ENCODE results near the gene CD34. TPM values are rescaled to one million over a fixed set of nuclear protein-coding genes. Genes with fewer than 3 reads are reported as not detected.
A peak's percentile ranks its signal among the peaks of the same experiment; 100 is the strongest.
"Not testable (repeated sequence)": the region's sequence is repeated elsewhere in the genome, so short reads cannot be mapped to it uniquely, and the experiment has no call there.

Gene CD34, protein sequence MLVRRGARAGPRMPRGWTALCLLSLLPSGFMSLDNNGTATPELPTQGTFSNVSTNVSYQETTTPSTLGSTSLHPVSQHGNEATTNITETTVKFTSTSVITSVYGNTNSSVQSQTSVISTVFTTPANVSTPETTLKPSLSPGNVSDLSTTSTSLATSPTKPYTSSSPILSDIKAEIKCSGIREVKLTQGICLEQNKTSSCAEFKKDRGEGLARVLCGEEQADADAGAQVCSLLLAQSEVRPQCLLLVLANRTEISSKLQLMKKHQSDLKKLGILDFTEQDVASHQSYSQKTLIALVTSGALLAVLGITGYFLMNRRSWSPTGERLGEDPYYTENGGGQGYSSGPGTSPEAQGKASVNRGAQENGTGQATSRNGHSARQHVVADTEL
- 0.55 TPM for polyA plus RNA-seq (2013, experiment 1 of 2; ENCODE audit: insufficient read length)
- 0.65 TPM for polyA plus RNA-seq (2013, experiment 2 of 2; ENCODE audit: insufficient read length)

DNA sequence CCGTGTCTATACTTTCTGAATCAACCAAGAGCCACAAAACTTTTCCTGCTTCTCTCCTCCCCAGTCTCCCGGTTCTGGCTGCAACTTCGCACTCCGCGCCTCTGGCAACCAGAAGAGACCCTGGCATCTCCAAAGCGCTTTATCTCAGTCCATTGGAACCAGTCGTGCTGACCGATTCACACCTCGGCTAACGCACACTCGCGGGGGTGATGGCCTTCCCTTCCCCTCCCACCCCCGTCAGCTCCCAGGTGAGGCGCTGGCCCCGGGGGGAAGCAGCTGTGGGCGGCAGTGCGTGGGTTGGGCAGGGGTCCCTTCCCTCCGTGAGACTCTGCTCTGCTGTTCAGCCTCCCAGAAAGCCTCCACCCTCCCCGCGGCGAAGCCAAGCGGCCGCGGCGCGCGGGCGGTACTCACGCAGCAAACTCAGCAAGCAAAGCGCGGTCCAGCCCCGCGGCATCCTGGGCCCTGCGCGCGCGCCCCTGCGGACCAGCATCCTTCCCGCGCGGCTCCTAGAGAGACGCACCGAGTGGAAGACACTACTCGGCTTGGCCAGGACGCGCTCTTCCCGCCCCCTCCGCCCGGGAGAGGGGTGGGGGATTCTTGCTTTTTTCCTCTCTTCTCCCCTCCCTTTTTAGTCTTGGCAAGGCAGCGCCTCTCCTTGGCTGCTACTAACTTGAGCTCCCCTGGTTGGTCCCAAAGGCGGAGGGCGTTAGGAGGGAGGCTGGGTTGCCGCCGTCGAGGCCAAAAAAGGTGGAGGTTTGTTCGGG lies at the start of gene CD34:
CD34 (minus strand) TSS at position 535 of the 764 bp plus-strand sequence; CDS start at position 490, 45 bp downstream.
- peak; percentile 31 for DNase-seq

DNA sequence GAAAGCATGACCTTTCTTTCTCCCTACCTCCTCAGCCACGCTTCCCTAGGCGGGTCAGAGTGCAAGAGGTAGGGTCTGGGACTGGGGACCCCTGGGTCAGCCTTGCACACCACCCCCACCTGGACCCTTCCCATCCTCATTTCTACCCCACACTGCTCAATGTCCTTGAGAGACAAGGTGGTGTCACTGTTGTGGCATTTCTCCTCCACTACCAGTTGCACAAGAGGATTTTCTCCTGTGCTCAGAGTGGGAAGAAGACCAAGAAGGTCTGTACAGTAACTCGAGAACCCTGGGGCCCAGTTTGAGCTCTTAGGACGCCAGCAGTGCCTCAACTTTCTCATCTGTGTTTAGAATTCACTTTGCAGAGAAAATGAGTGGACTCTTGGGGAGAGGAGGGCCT lies 49.4 kb upstream of the CD34 start:
- no peak for DNase-seq

DNA sequence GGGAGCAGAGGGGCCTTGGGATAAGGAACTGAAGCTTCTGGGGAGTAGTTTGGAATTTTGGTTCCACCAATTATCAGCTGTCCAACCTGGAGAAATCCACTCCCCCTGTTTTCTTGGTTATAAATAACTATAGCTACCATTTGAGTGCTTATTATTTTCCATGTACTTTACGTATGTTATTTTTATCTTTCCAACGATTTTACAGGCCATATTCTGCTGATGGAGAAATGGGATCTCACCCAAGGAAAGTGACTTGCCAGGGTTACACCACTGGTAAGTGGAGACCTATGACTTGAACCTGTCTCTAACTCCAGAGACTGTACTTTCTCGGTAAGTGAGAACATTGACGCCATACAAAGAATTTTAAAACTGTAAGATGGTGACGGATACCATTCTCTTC lies 49.0 kb upstream of the CD34 start:
- DNase-seq, result no peak

DNA sequence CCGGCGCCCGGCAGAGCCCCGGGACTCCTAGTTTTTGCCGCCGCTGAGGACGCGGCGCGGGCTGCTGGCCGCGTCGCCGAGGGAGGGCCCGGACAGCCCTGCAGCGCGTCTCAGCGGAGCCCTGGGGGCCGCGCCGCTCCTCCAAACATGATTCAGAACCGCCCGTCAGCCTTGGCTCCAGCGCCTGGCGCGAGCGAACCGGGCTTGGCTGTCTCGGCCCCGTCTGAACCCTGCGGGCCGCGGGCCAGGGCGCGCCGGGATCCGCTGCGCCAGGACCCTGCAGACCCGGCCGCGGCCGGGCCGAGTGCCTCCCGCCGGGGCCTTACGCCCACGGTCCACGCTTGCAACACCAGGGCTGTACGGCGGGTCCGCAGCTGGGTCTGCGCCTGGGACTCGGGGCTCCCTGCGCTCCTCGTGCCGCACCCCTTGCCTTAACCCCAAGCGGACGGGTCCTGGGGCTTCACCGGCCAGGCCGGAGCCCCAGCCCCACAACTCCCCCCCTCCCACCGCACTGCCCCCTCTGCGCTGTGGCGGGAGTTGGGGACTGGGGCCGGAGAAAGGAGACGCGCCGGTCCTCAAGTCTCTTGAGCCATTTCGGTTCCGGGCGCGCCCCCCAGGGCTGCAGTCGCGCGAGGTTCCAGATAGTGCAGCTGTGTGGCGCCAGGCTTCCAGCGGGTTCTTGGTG lies 48.4 kb upstream of the CD34 start:
- peak; percentile 43 for DNase-seq

DNA sequence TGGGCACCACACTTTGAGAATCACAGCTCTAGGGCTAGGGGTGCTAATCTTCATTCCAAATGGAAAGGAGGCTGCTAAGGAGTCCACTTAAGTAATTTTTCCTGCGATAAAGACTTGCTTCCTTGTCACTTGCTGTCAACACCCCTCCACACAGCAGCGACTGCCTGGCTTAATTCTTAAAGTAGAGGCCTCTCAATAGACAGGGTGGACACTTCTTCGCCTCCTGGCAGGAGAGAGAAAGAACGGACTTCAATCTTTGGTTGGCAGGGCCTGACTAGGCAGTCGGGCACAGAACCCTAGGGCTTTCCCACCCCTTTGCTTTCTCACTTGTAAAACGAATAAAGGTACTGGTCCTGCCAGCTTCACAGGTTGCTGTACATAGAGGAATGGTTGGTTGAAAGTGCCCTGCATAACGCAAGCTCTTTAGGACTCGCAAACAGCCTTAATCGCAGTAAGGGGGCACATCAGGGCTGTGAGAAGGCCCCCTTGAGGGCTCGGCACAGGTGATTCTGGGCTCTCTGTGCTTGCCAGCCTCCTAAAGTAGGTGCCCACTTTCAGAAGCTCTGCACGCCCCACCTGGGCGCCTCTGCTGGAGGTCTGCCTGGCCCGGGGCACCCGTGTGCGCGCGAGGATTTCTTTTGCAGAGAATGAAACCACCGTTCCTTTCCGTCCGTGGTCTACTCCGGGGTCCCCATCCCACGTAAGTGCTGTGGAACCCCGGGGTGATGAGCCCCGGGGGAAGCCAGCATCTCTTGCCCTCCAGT lies 47.6 kb upstream of the CD34 start:
- no peak for DNase-seq

DNA sequence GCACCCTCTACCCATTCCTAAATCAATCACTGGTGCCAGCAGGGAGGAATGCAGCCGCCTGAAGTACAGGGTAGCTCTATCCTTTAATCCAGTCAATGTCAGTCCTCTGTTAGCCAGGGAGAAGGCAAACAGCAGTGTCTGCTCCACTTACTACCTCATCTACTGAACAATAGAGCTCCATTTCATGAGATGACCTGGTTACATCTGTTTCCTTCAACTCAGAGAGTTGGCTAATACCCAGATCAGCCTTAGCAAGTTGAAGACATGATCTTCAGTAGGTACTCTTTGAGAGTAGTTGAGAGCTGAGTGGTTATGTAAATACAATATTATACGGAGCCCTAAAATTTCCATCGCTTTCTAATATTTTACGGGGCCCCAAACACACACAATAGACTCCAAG lies 46.1 kb upstream of the CD34 start:
- DNase-seq, result no peak

DNA sequence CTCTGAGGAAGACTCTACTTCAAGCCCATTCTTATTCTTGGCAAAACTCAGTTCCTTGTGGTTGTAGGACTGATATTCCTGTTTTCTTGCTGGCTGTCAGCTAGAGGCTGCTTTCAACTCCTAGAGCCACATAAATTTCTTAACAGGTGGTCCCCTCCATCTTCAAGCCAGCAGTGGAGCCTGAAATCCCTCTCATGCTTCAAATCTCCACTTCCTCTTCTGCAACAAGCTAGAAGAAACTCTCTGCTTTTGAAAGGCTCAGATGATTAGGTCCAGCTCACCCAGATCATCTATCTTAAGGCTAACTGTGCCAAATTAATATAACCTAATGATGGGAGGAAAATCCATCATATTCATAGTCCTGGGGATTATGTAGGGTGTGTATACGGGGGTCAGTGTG lies 43.2 kb upstream of the CD34 start:
- DNase-seq, result no peak

DNA sequence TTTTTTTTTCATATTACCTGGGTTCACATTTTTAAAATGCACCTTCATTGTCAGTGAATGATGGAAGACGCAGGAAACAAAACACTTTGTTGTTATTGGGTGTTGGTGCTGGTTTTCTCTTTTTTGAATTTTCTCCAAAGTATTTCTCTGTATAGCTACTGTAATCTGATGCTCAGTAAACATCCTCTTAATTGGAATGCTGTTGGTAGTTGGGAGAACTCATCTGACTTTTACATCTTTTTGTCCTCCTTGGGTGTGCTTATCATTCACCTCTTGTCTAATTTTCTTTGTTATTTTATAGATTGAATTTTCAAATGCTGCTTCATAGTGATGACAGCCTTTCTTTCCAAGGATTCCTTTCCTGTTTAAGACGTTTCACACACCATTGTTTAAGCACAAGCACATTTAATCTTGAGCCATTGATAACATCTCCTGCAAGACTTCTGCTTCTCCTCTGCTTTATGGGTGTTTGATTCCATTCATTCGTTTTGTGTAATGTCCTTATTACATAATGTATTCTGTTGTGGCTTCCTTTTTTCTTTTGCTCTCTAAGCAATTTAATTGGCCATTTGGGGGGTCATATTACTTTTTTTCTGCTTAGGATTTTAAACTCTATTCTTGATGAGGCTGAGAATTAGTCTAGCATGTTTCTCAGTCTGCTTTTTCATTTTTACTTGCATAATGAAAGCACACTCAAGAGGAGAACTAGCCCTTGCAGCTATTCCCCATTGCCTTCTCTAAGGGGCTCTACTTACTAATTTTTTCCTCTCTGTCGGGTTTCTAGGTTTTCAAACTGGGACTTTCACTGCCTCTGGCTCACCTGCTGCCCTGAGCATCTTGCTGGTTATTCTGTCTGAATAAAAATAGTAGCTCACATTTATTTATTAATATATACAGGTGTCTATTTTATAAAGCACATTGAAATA lies 42.0 kb upstream of the CD34 start:
- no peak for DNase-seq

DNA sequence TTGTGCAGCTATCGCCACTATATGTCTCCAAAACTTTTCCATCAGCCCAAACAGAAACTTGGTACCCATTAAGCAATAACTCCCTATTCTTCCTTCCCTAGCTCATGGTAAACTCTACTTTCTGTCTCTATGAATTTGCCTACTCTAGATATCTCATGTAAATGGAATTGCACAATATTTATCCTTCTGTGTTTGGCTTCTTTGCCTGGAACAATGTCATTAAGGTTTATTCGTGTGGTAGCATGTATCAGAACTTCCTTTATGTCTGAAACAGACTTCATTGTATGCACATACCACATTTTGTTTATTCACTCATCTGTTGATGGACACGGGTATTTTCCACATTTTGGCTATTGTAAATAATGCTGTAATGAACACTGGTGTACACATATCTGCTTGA lies 40.7 kb upstream of the CD34 start:
- DNase-seq, result no peak

DNA sequence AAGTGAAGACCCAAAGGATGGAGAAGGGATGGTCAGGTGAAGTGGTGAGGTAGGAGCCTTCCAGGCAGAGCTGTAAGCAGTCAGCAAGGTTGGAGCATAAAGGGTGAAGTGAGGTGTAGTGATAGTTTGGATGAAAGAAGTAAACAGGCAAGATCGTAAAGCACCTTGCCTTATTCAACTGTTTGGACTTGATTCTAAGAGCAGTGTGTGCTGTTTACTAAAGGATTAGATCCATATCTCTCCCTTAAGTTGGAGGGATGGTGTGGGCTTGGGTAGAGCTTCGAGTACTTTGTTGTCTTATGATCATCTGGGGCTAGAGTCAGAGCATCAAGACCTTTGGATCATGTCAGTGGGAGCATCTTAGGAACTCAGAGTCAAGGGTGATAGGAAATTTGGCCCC lies 39.8 kb upstream of the CD34 start:
- DNase-seq, result no peak

DNA sequence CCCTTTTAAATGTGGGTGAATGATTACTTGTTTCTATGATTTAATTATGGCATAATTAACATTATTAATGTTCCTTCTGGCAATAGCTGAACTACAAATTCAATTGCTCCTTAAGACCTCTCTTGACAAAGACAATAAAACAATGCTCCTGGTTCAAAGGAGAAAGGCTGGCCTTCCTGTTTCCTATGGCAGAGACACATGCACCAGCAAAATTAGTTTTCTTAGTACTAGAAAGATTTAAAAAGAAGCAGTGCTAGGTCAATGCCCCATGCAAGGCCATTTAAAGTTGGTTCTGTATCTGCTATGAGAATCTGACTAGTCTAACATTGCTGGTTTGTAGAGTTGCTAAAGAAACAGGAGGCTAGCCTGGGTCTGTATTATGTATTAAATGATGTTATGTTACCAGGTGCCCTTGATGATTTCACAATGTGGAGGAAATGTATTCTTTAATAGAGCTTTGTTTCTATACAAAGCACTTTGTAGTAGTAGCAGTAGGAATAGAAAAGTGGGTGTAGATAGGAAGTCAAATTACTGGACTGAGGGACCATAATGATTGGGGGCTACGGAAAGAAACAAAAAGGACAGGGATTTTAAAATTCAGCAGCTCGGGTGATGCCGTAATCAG lies 38.8 kb upstream of the CD34 start:
- no peak for DNase-seq

DNA sequence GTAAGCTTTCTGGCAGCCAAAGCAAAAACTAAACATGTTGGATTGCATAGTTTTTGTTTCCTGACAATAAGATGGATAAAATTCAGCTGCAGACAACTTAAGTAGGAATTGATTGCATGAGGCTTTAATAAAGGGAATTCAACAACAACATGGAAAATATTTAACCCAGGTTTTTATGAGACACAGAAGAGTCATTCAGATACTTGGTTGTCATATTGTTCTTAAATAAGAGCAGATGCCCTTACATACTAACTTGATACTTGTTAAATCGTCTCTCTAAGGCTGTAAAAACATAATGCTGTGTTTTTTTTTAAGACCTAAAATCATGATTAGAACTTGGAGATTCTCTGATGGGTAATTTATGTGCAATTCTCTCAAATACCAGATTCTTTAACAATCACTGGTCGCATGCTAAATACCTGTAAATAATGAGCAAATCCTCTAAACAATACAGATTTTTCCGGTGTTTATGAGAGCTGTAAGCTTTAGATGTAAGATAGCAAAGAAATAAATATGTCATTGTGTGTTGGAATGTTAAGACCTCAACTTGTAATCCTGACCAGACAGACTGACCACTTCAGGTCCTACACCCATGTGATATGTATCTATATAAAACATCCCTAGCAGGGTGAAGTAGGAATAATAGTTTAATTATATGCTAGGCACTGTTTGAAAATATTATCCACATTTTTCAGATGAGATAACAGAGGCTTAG lies 37.8 kb upstream of the CD34 start:
- DNase-seq, result peak; percentile 35

DNA sequence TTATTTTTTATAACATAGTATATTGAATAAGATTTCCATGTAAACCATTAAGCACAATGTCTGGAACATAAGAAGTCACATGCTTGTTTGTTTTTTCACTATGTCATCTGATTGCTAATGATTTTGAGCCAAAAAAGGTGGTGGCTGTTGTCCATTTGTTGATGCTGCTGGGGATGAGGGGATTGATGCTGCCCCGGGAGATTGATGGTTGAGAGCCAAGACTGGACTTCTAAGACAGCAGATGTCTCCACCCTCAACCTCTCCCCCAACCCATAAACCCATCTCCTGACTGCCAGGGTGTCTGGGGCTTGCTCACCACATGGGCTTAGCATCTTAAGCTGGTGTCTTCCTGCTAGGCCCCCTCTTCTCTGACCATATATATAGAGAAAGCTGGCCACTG lies 35.8 kb upstream of the CD34 start:
- DNase-seq, result no peak

DNA sequence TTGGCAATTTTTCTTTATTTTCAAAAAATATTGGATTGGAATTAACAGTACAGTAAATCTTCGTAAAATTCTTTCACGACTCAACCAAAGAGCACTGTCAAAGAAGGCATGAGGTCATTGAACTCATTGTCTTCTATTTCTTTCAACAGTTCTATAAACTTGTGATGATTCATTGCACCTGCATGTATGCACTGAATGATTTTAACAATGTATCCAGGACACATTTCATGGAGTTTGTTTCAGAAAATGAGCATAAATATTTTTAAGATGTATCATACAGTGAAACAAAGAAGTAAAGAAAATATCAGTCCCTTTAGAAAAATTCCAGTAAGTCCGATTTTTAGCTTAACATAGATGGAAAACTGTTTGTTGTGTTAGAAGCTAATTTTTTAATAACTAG lies 33.6 kb upstream of the CD34 start:
- DNase-seq, result peak; percentile 74

DNA sequence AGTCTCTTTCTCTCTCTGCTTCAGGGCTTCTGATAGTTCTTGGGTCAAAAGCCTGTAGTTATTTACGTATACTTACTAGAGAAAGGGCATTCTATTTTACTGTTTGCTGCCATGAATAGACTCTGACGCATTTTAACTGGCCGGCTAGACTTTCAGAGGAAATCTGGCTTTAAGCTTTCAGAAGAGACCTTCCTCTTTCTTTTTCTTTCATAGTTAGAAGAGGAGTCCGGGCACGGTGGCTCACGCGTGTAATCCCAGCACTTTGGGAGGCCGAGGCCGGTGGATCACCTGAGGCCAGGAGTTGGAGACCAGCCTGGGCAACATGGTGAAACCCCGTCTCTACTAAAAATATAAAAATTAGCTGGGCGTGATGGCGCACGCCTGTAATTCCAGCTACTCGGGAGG lies 31.4 kb upstream of the CD34 start:
- not testable (repeated sequence) for DNase-seq

DNA sequence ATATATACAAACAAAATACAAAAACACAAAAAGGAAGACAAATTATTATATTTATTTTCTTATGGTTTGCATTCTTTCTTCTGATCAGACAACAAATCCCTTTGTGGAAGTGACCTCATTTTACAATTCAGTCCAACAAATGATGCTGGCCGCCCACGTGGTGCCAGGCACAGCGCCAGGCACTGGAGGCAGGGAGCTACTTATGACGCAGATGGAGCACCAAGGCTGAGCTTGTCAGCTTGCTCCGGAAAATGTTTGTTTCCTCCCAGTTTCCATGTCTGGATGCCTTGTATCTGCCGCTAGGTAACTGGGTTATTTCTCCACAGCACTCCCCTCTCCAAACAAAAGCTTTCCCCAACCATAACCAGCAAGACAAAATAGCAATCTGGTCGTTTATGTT lies 30.7 kb upstream of the CD34 start:
- peak; percentile 43 for DNase-seq

DNA sequence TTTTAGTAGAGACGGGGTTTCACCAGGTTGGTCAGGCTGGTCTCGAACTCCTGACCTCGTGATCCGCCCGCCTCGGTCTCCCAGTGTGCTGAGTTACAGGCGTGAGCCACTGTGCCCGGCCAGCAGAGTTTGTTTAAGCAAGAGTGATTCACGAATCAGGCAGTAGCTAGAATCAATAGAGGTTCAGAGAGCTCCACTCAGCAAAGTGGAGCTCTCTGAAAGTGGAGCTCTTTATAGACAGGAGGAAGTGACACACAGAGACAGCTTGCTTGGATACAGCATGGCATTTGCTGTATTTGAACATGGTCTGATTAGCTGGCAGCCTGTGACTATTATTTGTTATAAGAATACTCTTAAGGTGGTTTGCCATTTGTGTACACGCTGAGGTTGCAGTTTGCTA lies 27.1 kb upstream of the CD34 start:
- DNase-seq, result no peak

DNA sequence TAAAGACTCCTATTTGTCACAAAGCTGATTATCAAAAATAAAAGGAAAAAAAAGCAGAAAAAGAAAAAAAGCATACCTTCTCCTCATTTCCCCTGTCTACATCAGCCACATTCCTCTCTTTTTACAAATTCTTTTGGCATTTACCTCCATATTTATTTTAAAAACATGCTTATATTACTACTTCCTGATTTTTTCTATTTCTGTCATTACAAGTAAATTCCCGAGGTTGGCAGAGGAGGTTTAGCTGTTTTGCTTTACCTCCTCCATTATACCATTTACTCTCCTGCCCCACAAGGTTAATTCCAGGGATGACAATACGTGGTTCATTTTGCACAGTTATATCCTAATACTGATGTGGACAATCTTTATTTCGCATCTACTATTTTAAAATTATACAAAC lies 26.3 kb upstream of the CD34 start:
- DNase-seq, result no peak

DNA sequence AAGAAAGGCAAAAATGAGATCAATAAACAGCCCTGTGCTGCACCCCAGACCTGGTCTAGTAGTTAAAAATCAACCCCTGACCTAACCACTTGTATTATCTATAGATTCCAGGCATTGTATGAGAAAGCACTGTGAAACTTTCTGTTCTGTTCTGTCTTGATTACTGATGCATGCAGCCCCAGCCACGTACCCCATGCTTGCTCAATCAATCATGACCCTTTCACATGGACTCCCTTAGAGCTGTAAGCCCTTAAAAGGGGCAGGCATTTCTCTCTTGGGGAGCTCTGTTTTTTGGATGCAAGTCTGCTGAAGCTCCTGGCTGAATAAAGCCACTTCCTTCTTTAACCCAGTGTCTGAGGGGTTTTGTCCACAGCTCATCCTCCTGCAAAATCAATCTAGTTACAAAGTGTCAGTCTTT lies 24.2 kb upstream of the CD34 start:
- DNase-seq, result no peak

DNA sequence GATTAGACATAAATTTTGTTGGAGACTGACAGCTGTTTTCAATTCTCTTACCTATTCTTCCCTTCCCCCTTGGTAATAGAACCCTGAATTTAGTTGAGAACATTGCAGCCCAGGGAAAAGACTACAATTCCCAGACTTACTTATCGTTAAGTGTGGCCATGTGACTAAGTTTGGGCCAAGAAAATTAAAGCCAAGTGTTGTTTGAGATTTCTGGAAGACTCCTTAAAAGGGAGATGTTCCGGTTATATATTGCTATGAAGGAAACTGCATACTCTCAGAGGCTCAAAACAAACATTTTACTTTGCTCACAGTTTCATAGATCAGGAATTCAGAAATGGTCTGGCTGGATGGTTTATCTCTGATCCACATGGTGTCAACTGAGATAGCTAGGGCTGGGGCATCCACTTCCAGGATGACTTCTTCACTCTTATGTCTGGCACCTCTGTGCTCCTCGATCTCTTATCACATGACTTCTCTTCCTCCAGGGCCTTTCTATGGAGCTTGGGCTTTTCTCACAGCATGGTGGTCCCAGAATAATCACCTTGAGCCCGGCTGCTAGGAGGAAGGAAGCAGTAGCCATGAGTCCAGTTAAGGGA lies 22.4 kb upstream of the CD34 start:
- no peak for DNase-seq
